Peyer's patch (tissue), 4 donors: Measurements from ENCODE around the gene ASB2. TPM values are rescaled to one million over a fixed set of nuclear protein-coding genes. Genes with fewer than 3 reads are reported as not detected.

Experiments used
- DNase-seq, 3 donors: peaks; one replicate each; pipeline ENCODE4 v3.0.0-alpha.2; 2017 to 2019
- H3K27ac ChIP-seq, 4 donors: fragments of 200-600 bp; sonication (generic); one replicate each; pipeline ENCODE4 v1.5.1; 2016 to 2019
- H3K27me3 ChIP-seq, 2 donors: fragments of 200-600 bp; sonication (generic); one replicate each; pipeline ENCODE4 v1.5.1; 2019
- H3K36me3 ChIP-seq, 3 donors: fragments of 200-600 bp; sonication (generic); one replicate each; pipeline ENCODE4 v1.5.1; 2016 to 2019
- H3K4me1 ChIP-seq, 4 donors: fragments of 200-600 bp; sonication (generic); one replicate each; pipeline ENCODE4 v1.5.1; 2016 to 2019
- H3K4me3 ChIP-seq, 4 donors: fragments of 200-600 bp; sonication (generic); 1 replicate in 3 of 4; 2 replicates in 1 of 4; pipeline ENCODE4 v1.5.1; 2016 to 2019; ENCODE audit warnings: mild to moderate bottlenecking in 1 of 4
- H3K9me3 ChIP-seq, 4 donors: fragments of 200-600 bp; sonication (generic); one replicate each; pipeline ENCODE4 v1.5.1; 2016 to 2019; ENCODE audit warnings: mild to moderate bottlenecking in 1 of 4
- POLR2A ChIP-seq, 2 donors: fragments of 450-650 bp; IDR thresholded peaks; one replicate each; pipeline ENCODE4 v1.5.1; 2017; ENCODE audit warnings: antibody characterized with exemption in 2 of 2, mild to moderate bottlenecking in 2 of 2, moderate library complexity in 2 of 2
- total RNA-seq, 4 donors: library from RNA; depleted of rRNA; stranded (reverse); fragments of >200 nt; gene quantifications; one replicate each; pipeline ENCODE4 v1.1.0, GENCODE V29; 2016
- TF ChIP-seq, protein P1 (sequence below), 6 experiments: fragments of 450-650 bp in 4 of 6; fragments of 200-600 bp in 2 of 6; sonication (generic) in 1 of 6; IDR thresholded peaks; one replicate each; pipeline ENCODE4 v1.5.1; 2017 to 2019; ENCODE audit warnings: antibody characterized with exemption in 6 of 6, mild to moderate bottlenecking in 3 of 6, moderate library complexity in 1 of 6

The ASB2 gene
- total RNA-seq, 4 donors from 2014 or later = 3.2 to 32.2 (median 5.4) TPM

DNA sequence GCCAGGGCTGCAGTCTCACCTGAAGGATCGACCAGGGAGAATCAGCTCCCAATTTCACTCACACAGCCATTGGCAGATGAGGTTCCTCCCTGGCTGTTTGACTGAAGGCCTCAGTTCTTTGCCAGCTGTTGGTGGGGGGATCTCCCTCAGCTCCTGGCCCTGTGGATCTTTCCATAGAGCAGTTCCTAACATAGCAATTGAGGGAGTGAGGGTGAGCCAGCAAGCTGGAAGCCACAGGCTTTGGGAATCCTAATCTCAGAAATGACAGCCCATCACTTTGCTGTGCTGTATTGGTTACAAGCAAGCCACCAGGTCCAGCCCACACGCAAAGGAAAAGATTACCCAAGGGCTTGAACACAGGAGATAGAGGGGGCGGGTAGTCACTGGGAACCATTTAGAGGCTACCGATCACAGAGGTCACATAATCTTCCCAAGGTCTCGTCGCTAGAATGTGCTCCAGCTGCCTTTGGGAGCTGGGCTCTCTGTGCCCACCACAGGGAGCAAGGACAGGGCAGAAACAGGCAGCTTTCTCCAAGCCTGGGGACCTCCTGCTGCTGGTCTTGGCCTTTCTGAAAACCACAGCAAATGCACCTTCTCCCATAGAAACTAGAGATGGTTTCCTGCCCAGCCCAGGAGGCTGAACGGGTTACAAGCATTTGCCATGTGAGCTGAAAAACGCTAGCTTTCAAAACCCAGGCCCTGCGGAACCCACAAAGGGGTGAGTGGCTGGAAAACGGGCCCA lies 45.2 kb upstream of the ASB2 start:
- Histone ChIP-seq H3K4me3 (no peak overlapping the region), H3K4me1 (peaks cover 0 to 2% (median 0%) of the 10 kb centered on the region in 4 donors)
- DNase-seq = no peak

DNA sequence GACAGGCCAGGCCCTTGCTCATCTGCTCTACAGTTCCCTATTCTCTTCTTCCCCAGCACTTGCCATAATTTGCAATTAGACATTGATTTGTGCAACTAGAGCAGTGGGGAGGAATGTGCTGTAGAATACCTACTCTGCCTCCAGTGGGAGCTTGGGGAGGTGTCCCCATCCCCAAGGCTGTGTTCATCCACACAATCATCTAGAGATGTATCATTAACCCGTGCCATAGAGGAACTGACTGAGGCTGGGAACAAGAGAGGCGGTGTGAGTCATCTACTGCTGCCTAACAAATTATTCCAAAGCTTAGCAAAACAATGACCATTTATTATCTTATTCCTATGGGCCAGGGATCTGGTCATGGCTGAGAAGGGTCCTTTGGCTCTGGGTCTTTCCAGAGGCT lies 44.6 kb upstream of the ASB2 start:
- DNase-seq = no peak
- TF ChIP-seq POLR2A (IDR thresholded peaks at IDR 0.05) = no peak
- TF ChIP-seq, protein P1, sequence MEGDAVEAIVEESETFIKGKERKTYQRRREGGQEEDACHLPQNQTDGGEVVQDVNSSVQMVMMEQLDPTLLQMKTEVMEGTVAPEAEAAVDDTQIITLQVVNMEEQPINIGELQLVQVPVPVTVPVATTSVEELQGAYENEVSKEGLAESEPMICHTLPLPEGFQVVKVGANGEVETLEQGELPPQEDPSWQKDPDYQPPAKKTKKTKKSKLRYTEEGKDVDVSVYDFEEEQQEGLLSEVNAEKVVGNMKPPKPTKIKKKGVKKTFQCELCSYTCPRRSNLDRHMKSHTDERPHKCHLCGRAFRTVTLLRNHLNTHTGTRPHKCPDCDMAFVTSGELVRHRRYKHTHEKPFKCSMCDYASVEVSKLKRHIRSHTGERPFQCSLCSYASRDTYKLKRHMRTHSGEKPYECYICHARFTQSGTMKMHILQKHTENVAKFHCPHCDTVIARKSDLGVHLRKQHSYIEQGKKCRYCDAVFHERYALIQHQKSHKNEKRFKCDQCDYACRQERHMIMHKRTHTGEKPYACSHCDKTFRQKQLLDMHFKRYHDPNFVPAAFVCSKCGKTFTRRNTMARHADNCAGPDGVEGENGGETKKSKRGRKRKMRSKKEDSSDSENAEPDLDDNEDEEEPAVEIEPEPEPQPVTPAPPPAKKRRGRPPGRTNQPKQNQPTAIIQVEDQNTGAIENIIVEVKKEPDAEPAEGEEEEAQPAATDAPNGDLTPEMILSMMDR (IDR thresholded peaks at IDR 0.05) = no peak
- Histone ChIP-seq H3K27me3 (no peaks in the 10 kb centered on the region), H3K9me3 (no peaks in the 10 kb centered on the region), H3K36me3 (no peaks in the 10 kb centered on the region), H3K4me3 (no peak overlapping the region), H3K4me1 (no peaks in the 10 kb centered on the region), H3K27ac (no peak overlapping the region)

More for the DNA sequence above, 45.2 kb upstream of the ASB2 start:
- H3K36me3 ChIP-seq = no peaks in the 10 kb centered on the region
- no peaks in the 10 kb centered on the region for H3K9me3 ChIP-seq
- TF ChIP-seq POLR2A (IDR thresholded peaks at IDR 0.05) = no peak
- TF ChIP-seq, protein P1 (IDR thresholded peaks at IDR 0.05) = no peak
- no peak overlapping the region for H3K27ac ChIP-seq
- no peaks in the 10 kb centered on the region for H3K27me3 ChIP-seq

DNA sequence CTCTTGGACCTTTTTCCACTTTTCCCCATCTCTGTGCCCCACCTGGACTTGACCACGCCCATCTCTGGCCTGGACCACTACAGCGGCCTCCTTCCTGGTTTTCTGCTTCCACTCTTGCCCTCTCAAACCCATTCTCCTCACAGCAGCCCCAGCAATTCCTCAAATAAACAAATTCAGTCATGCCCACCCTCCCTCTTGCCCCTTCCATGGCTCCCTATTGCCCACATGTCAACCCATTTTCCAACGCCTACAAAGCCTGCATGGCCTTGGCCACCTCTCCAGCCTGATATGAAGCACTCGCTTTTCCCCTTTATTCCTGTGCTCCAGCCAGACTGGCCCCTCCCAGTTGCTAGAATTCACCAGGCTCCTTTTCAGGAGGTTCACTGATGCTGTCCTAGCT lies 43.9 kb upstream of the ASB2 start:
- TF ChIP-seq, protein P1 (IDR thresholded peaks at IDR 0.05) = no peak
- TF ChIP-seq POLR2A (IDR thresholded peaks at IDR 0.05) = no peak
- H3K36me3 ChIP-seq = no peaks in the 10 kb centered on the region
- no peak for DNase-seq

DNA sequence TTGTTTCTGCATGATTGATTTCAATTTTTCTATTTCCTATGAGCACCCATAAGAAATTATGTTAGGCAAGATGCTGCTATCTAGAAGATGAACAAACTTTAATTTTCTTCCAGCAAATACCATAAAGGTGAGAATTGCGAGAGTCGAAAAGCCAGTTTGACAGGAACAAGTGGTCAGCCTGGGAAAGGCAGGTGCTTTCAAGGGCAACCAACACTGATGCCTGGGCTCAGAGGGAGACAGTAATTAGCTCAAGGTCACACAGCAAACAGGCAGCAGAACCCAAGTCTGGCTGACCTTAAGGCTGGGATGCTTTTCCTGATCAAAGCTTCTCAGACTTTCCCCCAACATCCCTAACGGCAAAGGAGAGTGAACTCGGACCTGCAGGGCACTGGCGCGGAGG lies 43.0 kb upstream of the ASB2 start:
- DNase-seq = no peak
- no peaks in the 10 kb centered on the region for H3K4me1 ChIP-seq
- H3K36me3 ChIP-seq = no peaks in the 10 kb centered on the region
- H3K9me3 ChIP-seq = no peaks in the 10 kb centered on the region
- TF ChIP-seq, protein P1 (IDR thresholded peaks at IDR 0.05) = no peak
- no peak for TF ChIP-seq POLR2A (IDR thresholded peaks at IDR 0.05)
- no peak overlapping the region for H3K27ac ChIP-seq
- H3K27me3 ChIP-seq = no peaks in the 10 kb centered on the region
- no peak overlapping the region for H3K4me3 ChIP-seq

More for the DNA sequence above, 43.9 kb upstream of the ASB2 start:
- Histone ChIP-seq H3K4me1 (no peaks in the 10 kb centered on the region), H3K27ac (no peak overlapping the region), H3K4me3 (no peak overlapping the region), H3K27me3 (no peaks in the 10 kb centered on the region), H3K9me3 (no peaks in the 10 kb centered on the region)

DNA sequence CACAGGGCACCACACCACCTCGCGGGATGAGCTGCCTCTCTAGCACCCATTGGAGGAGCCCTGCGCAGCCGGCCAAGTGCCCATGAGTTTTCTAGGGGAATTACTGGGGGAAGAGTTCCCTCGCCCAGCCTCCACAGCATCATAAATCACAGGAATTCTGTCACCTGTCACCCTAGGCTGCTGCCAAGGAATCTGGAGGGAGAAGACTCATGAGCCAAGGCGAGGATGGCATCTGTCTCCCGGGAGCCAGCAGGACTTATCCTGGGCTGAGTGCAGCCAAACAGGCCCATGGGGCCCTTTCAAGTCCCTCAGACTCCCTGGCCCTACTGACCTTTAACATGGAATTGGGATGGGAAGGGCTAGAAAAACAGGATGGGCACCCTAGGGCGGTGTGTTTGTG lies 41.9 kb upstream of the ASB2 start:
- Histone ChIP-seq H3K4me3 (no peak overlapping the region), H3K27ac (no peak overlapping the region), H3K9me3 (no peaks in the 10 kb centered on the region), H3K4me1 (no peaks in the 10 kb centered on the region), H3K36me3 (no peaks in the 10 kb centered on the region), H3K27me3 (no peaks in the 10 kb centered on the region)
- TF ChIP-seq POLR2A (IDR thresholded peaks at IDR 0.05) = no peak
- TF ChIP-seq, protein P1 (IDR thresholded peaks at IDR 0.05) = no peak
- DNase-seq = no peak
